GM12875 (cell line): ENCODE measurements around the gene HOXC9.
A peak's percentile ranks its signal among the peaks of the same experiment; 100 is the strongest.

Experiments
- H3K4me3 ChIP-seq: one replicate; pipeline ENCODE4 v1.5.1; 2011; ENCODE audit warnings: low read depth, low read length, control low read depth
- CTCF ChIP-seq: IDR thresholded peaks from 2 replicates; pipeline ENCODE4 v1.5.1; 2011; ENCODE audit warnings: low read depth, mild to moderate bottlenecking, control low read depth, inconsistent platforms, low read length, moderate library complexity, borderline replicate concordance; ENCODE audit not compliant: insufficient read depth

HOXC9 gene

DNA sequence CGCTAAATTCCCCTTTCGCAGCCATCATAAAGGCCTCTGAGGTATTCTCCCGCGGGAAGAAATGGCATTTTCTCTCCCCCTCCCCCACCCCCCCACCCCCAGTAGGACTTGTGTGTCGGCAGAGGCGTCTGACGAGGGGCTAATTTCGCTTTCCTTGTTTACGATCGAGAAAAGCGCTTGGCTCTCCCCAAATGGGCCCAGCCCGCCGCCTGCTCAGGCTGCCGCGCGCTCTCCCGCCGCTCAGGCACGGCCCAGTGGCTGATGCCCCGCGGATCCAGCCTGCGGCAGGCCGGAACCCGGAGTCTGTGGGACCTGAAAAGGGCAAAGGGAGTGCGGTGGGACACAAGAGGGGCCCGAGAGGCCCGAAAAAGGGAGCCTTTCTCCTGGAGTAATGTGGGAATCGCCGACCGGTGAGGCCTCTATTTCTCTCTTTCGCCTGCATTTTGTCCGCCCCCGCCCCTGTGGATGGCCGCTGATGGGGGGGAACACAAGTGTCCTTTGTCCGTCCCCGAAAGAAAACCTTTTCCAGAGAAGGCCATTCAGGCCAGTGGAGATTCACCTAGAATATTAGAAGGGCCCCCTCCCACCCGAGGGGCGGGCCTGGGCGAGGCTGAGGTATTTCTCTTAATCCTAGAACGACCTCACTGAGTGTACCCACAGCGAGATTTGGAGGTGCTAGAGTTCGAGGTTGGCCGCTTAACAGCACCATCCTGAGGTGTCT lies 19.3 kb downstream of the HOXC9 start:
- H3K4me3 ChIP-seq: no peak overlapping the region
- TF ChIP-seq CTCF: no peak

DNA sequence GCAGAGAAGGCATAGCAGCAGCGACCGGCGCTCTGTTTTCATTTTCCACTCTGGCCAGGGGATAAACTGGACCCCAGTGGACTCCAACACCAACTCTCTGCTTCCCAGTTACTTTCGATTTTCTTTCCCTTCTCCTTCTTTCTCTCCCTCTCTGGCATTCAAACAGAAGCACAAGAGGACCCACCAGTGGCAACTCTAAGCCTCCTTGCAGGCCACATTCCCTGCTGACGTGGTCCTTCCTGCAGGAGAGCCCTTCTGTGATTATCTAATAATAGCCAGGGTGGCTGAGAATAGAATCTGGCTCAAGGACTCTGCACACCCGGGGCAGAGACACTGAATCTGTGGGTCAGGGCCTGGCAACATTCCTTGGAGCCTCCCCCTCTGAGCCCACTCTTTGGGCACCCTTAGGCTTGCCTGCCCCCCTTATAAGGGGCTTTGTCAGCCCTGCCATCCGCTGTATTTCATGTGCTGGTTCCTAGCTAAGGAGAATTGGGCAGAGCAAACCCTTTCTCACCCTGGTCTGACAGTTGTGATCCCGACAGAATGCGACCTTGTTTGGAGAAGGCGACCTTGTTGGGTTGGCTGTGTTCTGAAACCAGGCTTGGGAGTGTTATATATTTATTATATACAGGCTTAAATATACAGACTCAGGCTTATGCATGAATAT lies 20.1 kb downstream of the HOXC9 start:
- TF ChIP-seq CTCF: no peak
- no peak overlapping the region for H3K4me3 ChIP-seq

- no peak overlapping the region for H3K4me3 ChIP-seq
Observed at GRCh38 chr12:54020591-54021405, 20.8 kb downstream of the HOXC9 start.

GRCh38 chr12:54021432-54022013 lies 21.6 kb downstream of the HOXC9 start:
- H3K4me3 ChIP-seq: peak overlapping the region; percentile 11

More at GRCh38 chr12:54020591-54021405, 20.8 kb downstream of the HOXC9 start:
- no peak for TF ChIP-seq CTCF

DNA sequence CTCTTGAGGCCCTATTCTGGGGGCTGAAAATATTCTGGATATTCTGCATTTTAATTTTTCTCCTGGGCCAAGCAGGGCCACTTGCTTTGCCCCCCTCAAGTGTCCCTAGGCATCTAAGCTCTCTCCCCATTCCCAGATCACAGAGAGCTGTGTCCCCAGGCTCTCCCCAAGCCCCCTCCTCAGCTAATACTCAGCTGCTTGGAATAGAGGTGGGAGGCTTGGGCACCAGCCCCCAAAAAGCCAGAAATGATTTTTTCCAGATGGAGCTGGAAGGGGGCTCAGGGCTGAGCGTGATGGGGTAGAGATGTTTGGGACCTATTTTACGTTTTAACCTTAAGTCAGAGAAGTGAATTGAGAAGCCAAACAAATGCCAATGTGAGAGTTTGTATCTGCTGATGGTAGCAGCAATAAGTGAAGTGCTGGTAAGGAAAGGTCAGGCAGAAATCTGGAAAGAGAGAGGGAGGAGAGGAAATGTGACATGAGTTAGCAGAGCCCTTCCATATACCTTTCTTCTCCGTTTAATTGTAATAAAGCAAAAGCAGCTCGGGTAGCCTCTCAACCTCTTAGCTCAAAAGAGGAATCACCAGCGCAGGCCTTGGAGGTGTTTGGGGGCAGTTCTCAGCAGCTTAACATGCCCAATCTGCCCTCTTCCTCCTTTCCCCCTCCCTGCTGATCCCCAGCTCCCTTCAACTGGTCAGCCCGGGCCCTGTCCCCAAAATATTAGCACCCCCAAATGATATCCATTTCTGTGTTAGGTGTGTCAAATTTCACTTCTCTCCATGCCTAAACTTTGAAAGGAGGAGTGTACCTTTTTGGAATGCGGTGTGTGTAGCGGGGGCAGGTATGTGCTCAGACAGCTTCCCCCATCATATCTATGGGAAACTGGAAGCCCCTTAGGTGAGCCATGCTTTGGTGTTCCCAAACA lies 23.3 kb downstream of the HOXC9 start:
- no peak for TF ChIP-seq CTCF
- no peak overlapping the region for H3K4me3 ChIP-seq

More at GRCh38 chr12:54021432-54022013, 21.6 kb downstream of the HOXC9 start:
- TF ChIP-seq CTCF: peak; percentile 51

DNA sequence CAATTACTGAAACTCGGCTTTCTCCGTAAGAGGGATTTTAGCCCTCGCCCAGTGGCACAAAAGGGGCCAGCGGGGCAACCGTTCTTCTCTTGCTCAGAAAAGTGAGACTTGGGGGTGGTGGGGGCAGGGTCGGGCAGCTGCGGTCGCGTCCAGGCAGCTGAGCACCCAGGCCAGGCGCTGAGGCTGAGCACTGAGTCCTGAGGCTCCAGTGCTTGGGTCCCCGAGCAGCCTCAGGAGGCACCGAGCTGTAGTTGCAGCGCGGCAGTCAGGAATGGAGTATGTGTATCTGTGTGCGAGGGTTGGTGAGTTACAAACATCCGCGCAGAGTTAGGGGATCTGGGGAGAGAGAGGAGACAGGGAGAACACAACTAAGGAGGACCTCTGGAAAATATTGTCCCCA lies 24.2 kb downstream of the HOXC9 start:
- TF ChIP-seq CTCF: no peak

More for the DNA sequence above, 24.2 kb downstream of the HOXC9 start:
- no peak overlapping the region for H3K4me3 ChIP-seq
